HEK293 (cell line): ENCODE results near the gene PAK4.
A peak's percentile ranks its signal among the peaks of the same experiment; 100 is the strongest.

Experiments used
- CTCF ChIA-PET: fragments of 350-600 bp; formaldehyde crosslinking; extraction: SDS; loops from one replicate; lab custom pipeline; 2021; ENCODE audit warnings: antibody characterized with exemption; lab: Yijun Ruan, JAX
- POLR2A ChIA-PET: fragments of 300-600 bp; formaldehyde crosslinking; extraction: SDS; loops from one replicate; lab custom pipeline; 2020; ENCODE audit warnings: antibody characterized with exemption, inconsistent platforms; lab: Yijun Ruan, JAX
- H3K27ac ChIP-seq: fragments of 200-500 bp; sonication (Bioruptor generic); 2 replicates; pipeline ENCODE4 v1.5.1; 2014; ENCODE audit warnings: low read depth, low read length, control low read depth, inconsistent platforms; ENCODE audit errors: extremely low read depth
- H3K36me3 ChIP-seq, 2 experiments: fragments of 200-500 bp in 1 of 2; sonication (Bioruptor generic) in 1 of 2; 1 replicate in 1 of 2; 2 replicates in 1 of 2; pipeline ENCODE4 v1.5.1; 2014 to 2017; ENCODE audit warnings: inconsistent platforms in 2 of 2, low read length in 2 of 2; ENCODE audit not compliant: control insufficient read depth in 2 of 2, insufficient read depth in 1 of 2
- H3K4me1 ChIP-seq: fragments of 200-500 bp; sonication (Bioruptor generic); 2 replicates; pipeline ENCODE4 v1.5.1; 2014; ENCODE audit warnings: mild to moderate bottlenecking, low read length, inconsistent platforms; ENCODE audit not compliant: control insufficient read depth, insufficient read depth
- H3K4me3 ChIP-seq: 2 replicates; pipeline ENCODE4 v1.5.1; 2011; ENCODE audit warnings: low read depth, mild to moderate bottlenecking, control low read depth, low read length, moderate library complexity
- H3K9me3 ChIP-seq: fragments of 200-500 bp; sonication (Bioruptor generic); 2 replicates; pipeline ENCODE4 v1.5.1; 2014; ENCODE audit warnings: low read depth, low read length, inconsistent platforms; ENCODE audit not compliant: control insufficient read depth, insufficient read depth
- BCL6B ChIP-seq: fragments of 450-650 bp; formaldehyde crosslinking; IDR thresholded peaks from 2 replicates; pipeline ENCODE4 v1.5.1; 2017; ENCODE audit warnings: missing biosample characterization, missing genetic modification characterization
- CTCF ChIP-seq: fragments of 450-650 bp; formaldehyde crosslinking; IDR thresholded peaks from 2 replicates; pipeline ENCODE4 v1.5.1; 2016; ENCODE audit warnings: missing biosample characterization, missing genetic modification characterization
- GLIS1 ChIP-seq: fragments of 450-650 bp; formaldehyde crosslinking; IDR thresholded peaks from 2 replicates; pipeline ENCODE4 v1.5.1; 2016; ENCODE audit warnings: missing biosample characterization, missing genetic modification characterization
- KLF1 ChIP-seq: fragments of 450-650 bp; formaldehyde crosslinking; IDR thresholded peaks from 2 replicates; pipeline ENCODE4 v1.5.1; 2016; ENCODE audit warnings: missing biosample characterization, missing genetic modification characterization
- PRDM1 ChIP-seq: fragments of 450-650 bp; formaldehyde crosslinking; IDR thresholded peaks from 2 replicates; pipeline ENCODE4; 2016; ENCODE audit warnings: missing biosample characterization, missing genetic modification characterization
- SCRT1 ChIP-seq: fragments of 450-650 bp; formaldehyde crosslinking; IDR thresholded peaks from 2 replicates; pipeline ENCODE4 v1.5.1; 2016; ENCODE audit warnings: missing biosample characterization, missing genetic modification characterization, borderline replicate concordance
- ZBTB1 ChIP-seq: fragments of 450-650 bp; formaldehyde crosslinking; IDR thresholded peaks from 2 replicates; pipeline ENCODE4 v1.5.1; 2016; ENCODE audit warnings: missing biosample characterization, missing genetic modification characterization
- ZBTB11 ChIP-seq: fragments of 450-650 bp; formaldehyde crosslinking; conservative IDR thresholded peaks from 2 replicates; pipeline ENCODE4 v1.5.1; 2016; ENCODE audit warnings: low read depth, missing biosample characterization, missing genetic modification characterization
- ZBTB17 ChIP-seq: fragments of 450-650 bp; formaldehyde crosslinking; IDR thresholded peaks from 2 replicates; pipeline ENCODE4 v1.5.1; 2016; ENCODE audit warnings: missing biosample characterization, missing genetic modification characterization
- ZBTB26 ChIP-seq: fragments of 450-650 bp; formaldehyde crosslinking; optimal IDR thresholded peaks from 2 replicates; pipeline ENCODE3; 2016; ENCODE audit warnings: missing biosample characterization, mild to moderate bottlenecking, missing genetic modification characterization
- ZBTB6 ChIP-seq: fragments of 450-650 bp; formaldehyde crosslinking; IDR thresholded peaks from 2 replicates; pipeline ENCODE4 v1.5.1; 2017; ENCODE audit warnings: missing biosample characterization, missing genetic modification characterization
- ZNF121 ChIP-seq: fragments of 450-650 bp; formaldehyde crosslinking; IDR thresholded peaks from 2 replicates; pipeline ENCODE4 v1.5.1; 2016; ENCODE audit warnings: missing biosample characterization, missing genetic modification characterization
- ZNF146 ChIP-seq: fragments of 450-650 bp; formaldehyde crosslinking; IDR thresholded peaks from 2 replicates; pipeline ENCODE4 v1.5.1; 2016; ENCODE audit warnings: missing biosample characterization, missing genetic modification characterization
- ZNF174 ChIP-seq: fragments of 450-650 bp; formaldehyde crosslinking; IDR thresholded peaks from 2 replicates; pipeline ENCODE4 v1.5.0; 2017; ENCODE audit warnings: missing biosample characterization, mild to moderate bottlenecking, missing genetic modification characterization
- ZNF362 ChIP-seq: fragments of 450-650 bp; formaldehyde crosslinking; IDR thresholded peaks from 2 replicates; pipeline ENCODE4 v1.5.1; 2016; ENCODE audit warnings: missing biosample characterization, missing genetic modification characterization
- ZNF529 ChIP-seq: fragments of 450-650 bp; formaldehyde crosslinking; IDR thresholded peaks from 2 replicates; pipeline ENCODE4 v1.5.1; 2017; ENCODE audit warnings: missing genetic modification characterization, missing biosample characterization; ENCODE audit not compliant: insufficient replicate concordance
- ZNF558 ChIP-seq: fragments of 450-650 bp; formaldehyde crosslinking; IDR thresholded peaks from 2 replicates; pipeline ENCODE4 v1.5.1; 2016; ENCODE audit warnings: missing biosample characterization, missing genetic modification characterization
- ZNF600 ChIP-seq: fragments of 450-650 bp; formaldehyde crosslinking; IDR thresholded peaks from 2 replicates; pipeline ENCODE4 v1.5.1; 2016; ENCODE audit warnings: missing biosample characterization, missing genetic modification characterization
- ZNF664 ChIP-seq: fragments of 450-650 bp; formaldehyde crosslinking; IDR thresholded peaks from 2 replicates; pipeline ENCODE4 v1.5.1; 2016; ENCODE audit warnings: missing biosample characterization, missing genetic modification characterization

PAK4 gene

GRCh38 chr19:39122934-39123731, 2.5 kb upstream of the PAK4 start:
- CTCF ChIA-PET: interaction anchor here (0.6 to 6.4 kb wide), 49 partner anchors 8 to 1908 kb away, joined by 3 to 165 read pairs (median 4); partner anchors contain the start of genes GMFG, PLEKHG2, SAMD4B and SYCN
- POLR2A ChIA-PET: interaction anchor here (1.1 to 1.5 kb wide), 2 partner anchors 81 to 268 kb away, joined by 5 read pairs; partner anchors contain the start of genes MED29, PAF1 and SYCN
- TF ChIP-seq ZNF600 (tag by site-specific recombination) (peak; percentile 39; the same call in 1 of the 2 replicates), ZNF174 (tag by site-specific recombination) (no peak), ZBTB11 (no peak), ZNF146 (tag by site-specific recombination) (0 out of 2 replicates have a peak, but pooled peaks have one; percentile 13), KLF1 (tag by site-specific recombination) (peak; percentile 100), ZNF121 (tag by site-specific recombination) (peak; percentile 69), CTCF (no peak)
- H3K36me3 ChIP-seq: no peaks in the 10 kb centered on the region; a peak in 1 of 3 replicates
- H3K4me1 ChIP-seq: peaks cover 17% of the 10 kb centered on the region
- H3K27ac ChIP-seq: no peak overlapping the region
- no peak overlapping the region for H3K4me3 ChIP-seq
- no peaks in the 10 kb centered on the region for H3K9me3 ChIP-seq

- H3K36me3 ChIP-seq: no peaks in the 10 kb centered on the region; a peak in 1 of 3 replicates
- no peak overlapping the region for H3K27ac ChIP-seq
- H3K4me1 ChIP-seq: peaks cover 22% of the 10 kb centered on the region
- ChIA-PET POLR2A (no interaction called here), CTCF (interaction anchor here (0.6 to 6.4 kb wide), 4 partner anchors 13 to 205 kb away, joined by 3 to 165 read pairs (median 52); no protein-coding TSS in a partner anchor)
- no peaks in the 10 kb centered on the region for H3K9me3 ChIP-seq
- no peak overlapping the region for H3K4me3 ChIP-seq
- TF ChIP-seq ZNF362 (tag by site-specific recombination) (0 out of 2 replicates have a peak, but pooled peaks have one; percentile 9), PRDM1 (tag by site-specific recombination) (peak; percentile 97), ZBTB6 (tag by site-specific recombination) (no peak), BCL6B (tag by site-specific recombination) (peak; percentile 11; the same call in 1 of the 2 replicates), GLIS1 (tag by site-specific recombination) (no peak), ZNF664 (peak; percentile 98), ZBTB1 (tag by site-specific recombination) (no peak), ZBTB17 (tag by site-specific recombination) (peak; percentile 36; the same call in 1 of the 2 replicates), ZNF529 (tag by site-specific recombination) (no peak), SCRT1 (no peak), ZNF558 (tag by site-specific recombination) (no peak), ZBTB26 (tag by site-specific recombination) (no peak)
Observed at GRCh38 chr19:39124136-39124764, 1.3 kb upstream of the PAK4 start.
